K562 (cell line): Measurements from ENCODE around the gene TMEM39A. TPM values are rescaled to one million over a fixed set of nuclear protein-coding genes. Genes with fewer than 3 reads are reported as not detected.
A peak's percentile ranks its signal among the peaks of the same experiment; 100 is the strongest.

Source experiments
- C11orf30 ChIP-seq: fragments of 450-650 bp; IDR thresholded peaks from 2 replicates; pipeline ENCODE4 v1.6.1; 2016; ENCODE audit warnings: low read depth, mild to moderate bottlenecking
- MAZ ChIP-seq, 2 experiments: fragments of 450-650 bp in 1 of 2; sonication (generic) in 1 of 2; formaldehyde crosslinking; IDR thresholded peaks in 1 of 2; conservative IDR thresholded peaks in 1 of 2; 2 replicates each; pipeline versions ENCODE4 v1.4.0 to v1.5.0; 2020; ENCODE audit warnings: mild to moderate bottlenecking in 1 of 2, missing genetic modification reagents in 1 of 2
- MTA2 ChIP-seq: fragments of 450-650 bp; IDR thresholded peaks from 2 replicates; pipeline ENCODE4 v1.6.1; 2016; ENCODE audit warnings: low read depth
- NFYB ChIP-seq: IDR thresholded peaks from 2 replicates; pipeline ENCODE4 v1.6.1; 2011; ENCODE audit warnings: mild to moderate bottlenecking, moderate library complexity; ENCODE audit not compliant: insufficient read length; ENCODE audit errors: extremely low read depth
- NR2C2 ChIP-seq, 2 experiments: fragments of 200-800 bp in 1 of 2; sonication (Bioruptor generic) in 1 of 2; sonication (generic) in 1 of 2; formaldehyde crosslinking in 1 of 2; IDR thresholded peaks; 2 replicates each; pipeline versions ENCODE4 v1.6.1 to v1.8.0; 2016 to 2022; ENCODE audit warnings: mild to moderate bottlenecking in 1 of 2, missing compliant biosample characterization in 1 of 2, missing genetic modification characterization in 1 of 2, missing genetic modification reagents in 1 of 2
- PHF8 ChIP-seq: fragments of 200-600 bp; sonication (generic); IDR thresholded peaks from 2 replicates; pipeline ENCODE4 v1.6.1; 2012; ENCODE audit warnings: mixed run types, mild to moderate bottlenecking, inconsistent platforms, low read length, moderate library complexity, borderline replicate concordance
- RBFOX2 ChIP-seq: fragments of 200-400 bp; formaldehyde crosslinking; IDR thresholded peaks from 2 replicates; pipeline ENCODE4 v1.6.1; 2017; ENCODE audit warnings: low read depth, mild to moderate bottlenecking, low read length, moderate library complexity
- SUPT5H ChIP-seq: fragments of 450-650 bp; IDR thresholded peaks from 2 replicates; pipeline ENCODE4 v1.6.1; 2016
- ZNF263 ChIP-seq: sonication (generic); formaldehyde crosslinking; IDR thresholded peaks from 2 replicates; pipeline ENCODE4 v1.8.0; 2022; ENCODE audit warnings: mild to moderate bottlenecking, missing genetic modification reagents, borderline replicate concordance
- ZNF41 ChIP-seq: fragments of 250-450 bp; sonication (Bioruptor Pico); conservative IDR thresholded peaks from 2 replicates; pipeline ENCODE4 v1.4.0; 2020; ENCODE audit warnings: mild to moderate bottlenecking
- polyA plus RNA-seq, 8 experiments: library from polyadenylated mRNA; depleted of rRNA in 4 of 8; stranded (reverse) in 5 of 8; unstranded in 3 of 8; fragments of >200 nt; fragmentation: Nextera tagmentation in 2 of 8; fragmentation: Illumina TruSeq in 1 of 8; extraction: Ambion mirVana in 2 of 8; extraction: Trizol in 1 of 8; gene quantifications; 2 replicates each; pipeline versions ENCODE4 v1.2.1 to v1.2.3, GENCODE V29; 2011 to 2014; ENCODE audit warnings: inconsistent platforms in 1 of 8, missing spikeins in 1 of 8
- total RNA-seq, 7 experiments: library from RNA; depleted of rRNA in 6 of 7; stranded (reverse); fragments of >200 nt in 6 of 7; fragmentation: Illumina TruSeq in 2 of 7; extraction: Trizol in 2 of 7; gene quantifications; 2 replicates each; pipeline versions ENCODE4 v1.2.1 to v1.2.3, GENCODE V29; 2011 to 2021; ENCODE audit warnings: low replicate concordance in 1 of 7
- TF ChIP-seq, protein P1 (sequence below): fragments of 450-650 bp; IDR thresholded peaks from 2 replicates; pipeline ENCODE4 v1.6.1; 2018; ENCODE audit not compliant: partially characterized antibody
- TF ChIP-seq, protein P2 (sequence below), 2 experiments: fragments of 450-650 bp in 1 of 2; IDR thresholded peaks; 2 replicates each; pipeline ENCODE4 v1.6.1; 2011 to 2017; ENCODE audit warnings: low read depth in 2 of 2, antibody characterized with exemption in 1 of 2, borderline replicate concordance in 1 of 2, low read length in 1 of 2, mild to moderate bottlenecking in 1 of 2, mixed read lengths in 1 of 2; ENCODE audit not compliant: control insufficient read depth in 1 of 2
- TF ChIP-seq, protein P3 (sequence below): fragments of 250-450 bp; sonication (Bioruptor Pico); IDR thresholded peaks from 2 replicates; pipeline ENCODE4 v1.5.0; 2021
- TF ChIP-seq, protein P4 (sequence below): fragments of 450-650 bp; formaldehyde crosslinking; IDR thresholded peaks from 2 replicates; pipeline ENCODE4 v1.4.0; 2020; ENCODE audit warnings: mild to moderate bottlenecking, mixed read lengths

TMEM39A gene
- total and polyA plus RNA-seq, 9 of the 15 experiments (the other 6 are each of a cell fraction or from before 2014, with no cell fraction given) = 12.0 to 41.5 (median 15.4) TPM

DNA sequence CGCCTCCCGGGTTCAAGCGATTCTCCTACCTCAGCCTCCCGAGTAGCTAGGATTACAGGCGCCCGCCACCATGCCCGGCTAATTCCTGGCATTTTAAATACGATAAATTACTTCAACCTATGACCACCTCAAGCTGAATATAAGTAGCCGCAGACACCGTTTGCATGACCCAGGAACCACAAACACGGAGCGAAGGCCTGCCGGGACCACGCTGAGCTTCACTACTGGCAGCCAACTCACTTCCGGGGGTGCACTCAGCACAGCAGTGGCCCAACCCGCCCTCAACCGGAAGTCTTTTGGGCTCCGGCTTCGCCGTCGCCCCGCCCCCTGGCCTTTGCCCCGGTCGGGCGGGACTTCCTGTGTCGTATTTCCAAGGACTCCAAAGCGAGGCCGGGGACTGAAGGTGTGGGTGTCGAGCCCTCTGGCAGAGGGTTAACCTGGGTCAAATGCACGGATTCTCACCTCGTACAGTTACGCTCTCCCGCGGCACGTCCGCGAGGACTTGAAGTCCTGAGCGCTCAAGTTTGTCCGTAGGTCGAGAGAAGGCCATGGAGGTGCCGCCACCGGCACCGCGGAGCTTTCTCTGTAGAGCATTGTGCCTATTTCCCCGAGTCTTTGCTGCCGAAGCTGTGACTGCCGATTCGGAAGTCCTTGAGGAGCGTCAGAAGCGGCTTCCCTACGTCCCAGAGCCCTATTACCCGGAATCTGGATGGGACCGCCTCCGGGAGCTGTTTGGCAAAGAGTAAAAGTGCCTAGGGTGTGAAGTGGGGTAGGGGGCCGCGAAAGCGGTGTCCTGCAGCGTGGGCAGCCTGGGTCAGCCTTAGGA lies 35.0 kb upstream of the TMEM39A start, which contains the start of gene TIMMDC1 (continued):
- TF ChIP-seq, protein P1, sequence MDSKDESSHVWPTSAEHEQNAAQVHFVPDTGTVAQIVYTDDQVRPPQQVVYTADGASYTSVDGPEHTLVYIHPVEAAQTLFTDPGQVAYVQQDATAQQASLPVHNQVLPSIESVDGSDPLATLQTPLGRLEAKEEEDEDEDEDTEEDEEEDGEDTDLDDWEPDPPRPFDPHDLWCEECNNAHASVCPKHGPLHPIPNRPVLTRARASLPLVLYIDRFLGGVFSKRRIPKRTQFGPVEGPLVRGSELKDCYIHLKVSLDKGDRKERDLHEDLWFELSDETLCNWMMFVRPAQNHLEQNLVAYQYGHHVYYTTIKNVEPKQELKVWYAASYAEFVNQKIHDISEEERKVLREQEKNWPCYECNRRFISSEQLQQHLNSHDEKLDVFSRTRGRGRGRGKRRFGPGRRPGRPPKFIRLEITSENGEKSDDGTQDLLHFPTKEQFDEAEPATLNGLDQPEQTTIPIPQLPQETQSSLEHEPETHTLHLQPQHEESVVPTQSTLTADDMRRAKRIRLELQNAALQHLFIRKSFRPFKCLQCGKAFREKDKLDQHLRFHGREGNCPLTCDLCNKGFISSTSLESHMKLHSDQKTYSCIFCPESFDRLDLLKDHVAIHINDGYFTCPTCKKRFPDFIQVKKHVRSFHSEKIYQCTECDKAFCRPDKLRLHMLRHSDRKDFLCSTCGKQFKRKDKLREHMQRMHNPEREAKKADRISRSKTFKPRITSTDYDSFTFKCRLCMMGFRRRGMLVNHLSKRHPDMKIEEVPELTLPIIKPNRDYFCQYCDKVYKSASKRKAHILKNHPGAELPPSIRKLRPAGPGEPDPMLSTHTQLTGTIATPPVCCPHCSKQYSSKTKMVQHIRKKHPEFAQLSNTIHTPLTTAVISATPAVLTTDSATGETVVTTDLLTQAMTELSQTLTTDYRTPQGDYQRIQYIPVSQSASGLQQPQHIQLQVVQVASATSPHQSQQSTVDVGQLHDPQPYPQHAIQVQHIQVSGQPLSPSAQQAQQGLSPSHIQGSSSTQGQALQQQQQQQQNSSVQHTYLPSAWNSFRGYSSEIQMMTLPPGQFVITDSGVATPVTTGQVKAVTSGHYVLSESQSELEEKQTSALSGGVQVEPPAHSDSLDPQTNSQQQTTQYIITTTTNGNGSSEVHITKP = peak; percentile 46
- TF ChIP-seq SUPT5H (peak; percentile 90), MAZ (CRISPR knock-in tag; conservative IDR thresholded peaks at IDR 0.05 in 1 of 2, IDR thresholded peaks at IDR 0.05 in 1 of 2) (peak; percentile 54 to 91; a peak in 3 of 4 replicates), RBFOX2 (peak; percentile 93), ZNF41 (CRISPR knock-in tag) (no peak), PHF8 (peak; percentile 73), MTA2 (peak; percentile 56), ZNF263 (CRISPR knock-in tag) (0 out of 2 replicates have a peak, but pooled peaks have one; percentile 20), C11orf30 (peak; percentile 33), NR2C2 (CRISPR knock-in tag; IDR thresholded peaks at IDR 0.05) (peak; percentile 96), NR2C2 (tag; IDR thresholded peaks at IDR 0.05) (peak; percentile 99), NFYB (no peak)
- TF ChIP-seq, protein P2, sequence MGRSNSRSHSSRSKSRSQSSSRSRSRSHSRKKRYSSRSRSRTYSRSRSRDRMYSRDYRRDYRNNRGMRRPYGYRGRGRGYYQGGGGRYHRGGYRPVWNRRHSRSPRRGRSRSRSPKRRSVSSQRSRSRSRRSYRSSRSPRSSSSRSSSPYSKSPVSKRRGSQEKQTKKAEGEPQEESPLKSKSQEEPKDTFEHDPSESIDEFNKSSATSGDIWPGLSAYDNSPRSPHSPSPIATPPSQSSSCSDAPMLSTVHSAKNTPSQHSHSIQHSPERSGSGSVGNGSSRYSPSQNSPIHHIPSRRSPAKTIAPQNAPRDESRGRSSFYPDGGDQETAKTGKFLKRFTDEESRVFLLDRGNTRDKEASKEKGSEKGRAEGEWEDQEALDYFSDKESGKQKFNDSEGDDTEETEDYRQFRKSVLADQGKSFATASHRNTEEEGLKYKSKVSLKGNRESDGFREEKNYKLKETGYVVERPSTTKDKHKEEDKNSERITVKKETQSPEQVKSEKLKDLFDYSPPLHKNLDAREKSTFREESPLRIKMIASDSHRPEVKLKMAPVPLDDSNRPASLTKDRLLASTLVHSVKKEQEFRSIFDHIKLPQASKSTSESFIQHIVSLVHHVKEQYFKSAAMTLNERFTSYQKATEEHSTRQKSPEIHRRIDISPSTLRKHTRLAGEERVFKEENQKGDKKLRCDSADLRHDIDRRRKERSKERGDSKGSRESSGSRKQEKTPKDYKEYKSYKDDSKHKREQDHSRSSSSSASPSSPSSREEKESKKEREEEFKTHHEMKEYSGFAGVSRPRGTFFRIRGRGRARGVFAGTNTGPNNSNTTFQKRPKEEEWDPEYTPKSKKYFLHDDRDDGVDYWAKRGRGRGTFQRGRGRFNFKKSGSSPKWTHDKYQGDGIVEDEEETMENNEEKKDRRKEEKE (IDR thresholded peaks at IDR 0.05; ENCODE audit: borderline replicate concordance in 1 of 2, control insufficient read depth in 1 of 2, low read depth in 2 of 2, low read length in 1 of 2) = no peak
- TF ChIP-seq, protein P3, sequence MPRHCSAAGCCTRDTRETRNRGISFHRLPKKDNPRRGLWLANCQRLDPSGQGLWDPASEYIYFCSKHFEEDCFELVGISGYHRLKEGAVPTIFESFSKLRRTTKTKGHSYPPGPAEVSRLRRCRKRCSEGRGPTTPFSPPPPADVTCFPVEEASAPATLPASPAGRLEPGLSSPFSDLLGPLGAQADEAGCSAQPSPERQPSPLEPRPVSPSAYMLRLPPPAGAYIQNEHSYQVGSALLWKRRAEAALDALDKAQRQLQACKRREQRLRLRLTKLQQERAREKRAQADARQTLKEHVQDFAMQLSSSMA (CRISPR knock-in tag) = no peak
- TF ChIP-seq, protein P4, sequence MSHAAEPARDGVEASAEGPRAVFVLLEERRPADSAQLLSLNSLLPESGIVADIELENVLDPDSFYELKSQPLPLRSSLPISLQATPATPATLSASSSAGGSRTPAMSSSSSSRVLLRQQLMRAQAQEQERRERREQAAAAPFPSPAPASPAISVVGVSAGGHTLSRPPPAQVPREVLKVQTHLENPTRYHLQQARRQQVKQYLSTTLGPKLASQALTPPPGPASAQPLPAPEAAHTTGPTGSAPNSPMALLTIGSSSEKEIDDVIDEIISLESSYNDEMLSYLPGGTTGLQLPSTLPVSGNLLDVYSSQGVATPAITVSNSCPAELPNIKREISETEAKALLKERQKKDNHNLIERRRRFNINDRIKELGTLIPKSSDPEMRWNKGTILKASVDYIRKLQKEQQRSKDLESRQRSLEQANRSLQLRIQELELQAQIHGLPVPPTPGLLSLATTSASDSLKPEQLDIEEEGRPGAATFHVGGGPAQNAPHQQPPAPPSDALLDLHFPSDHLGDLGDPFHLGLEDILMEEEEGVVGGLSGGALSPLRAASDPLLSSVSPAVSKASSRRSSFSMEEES (CRISPR knock-in tag) = no peak
